Measurements from ENCODE around the gene SNRNP200.

The SNRNP200 gene

DNA sequence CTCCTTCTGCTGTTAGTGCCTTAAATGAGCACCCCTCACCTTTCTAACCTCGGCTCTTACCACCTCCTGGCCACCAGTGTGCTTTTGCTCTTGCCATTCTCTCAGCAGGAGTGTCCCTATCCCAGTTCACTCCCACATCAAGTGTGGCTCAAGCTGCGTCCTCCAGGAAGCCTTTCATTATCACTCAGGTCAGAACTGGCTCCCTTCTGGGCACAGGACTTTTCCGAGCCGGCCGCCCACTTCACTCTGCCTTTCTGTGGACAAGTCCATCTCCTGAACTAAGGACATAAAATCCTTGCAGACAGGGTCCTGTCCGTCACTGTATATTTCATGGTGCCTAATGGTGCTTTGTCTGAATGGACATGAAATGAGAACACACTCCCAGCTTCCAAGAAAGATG is 55.2 kb downstream of the SNRNP200 start:
- DNase-seq, result no peak

DNA sequence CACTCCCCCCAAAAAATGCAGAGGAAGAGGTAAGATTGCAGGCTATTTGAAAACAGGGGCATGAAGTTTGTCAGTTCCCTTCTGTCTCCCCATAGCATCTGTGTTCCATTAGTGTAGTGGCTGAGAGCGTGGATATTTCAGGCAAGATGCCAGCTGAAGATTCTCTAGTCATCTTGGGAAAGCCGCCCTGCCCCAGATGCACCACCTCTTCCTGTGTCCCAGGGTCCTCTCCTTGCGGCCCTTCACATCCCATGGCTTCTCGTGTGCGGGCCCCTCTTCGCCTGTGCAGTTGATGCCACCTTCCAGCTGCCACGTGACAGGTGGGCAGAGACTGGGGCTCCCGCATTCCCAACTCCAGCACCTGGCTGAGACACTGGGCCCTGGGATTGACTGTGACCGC is 55.7 kb downstream of the SNRNP200 start:
- no peak for DNase-seq

DNA sequence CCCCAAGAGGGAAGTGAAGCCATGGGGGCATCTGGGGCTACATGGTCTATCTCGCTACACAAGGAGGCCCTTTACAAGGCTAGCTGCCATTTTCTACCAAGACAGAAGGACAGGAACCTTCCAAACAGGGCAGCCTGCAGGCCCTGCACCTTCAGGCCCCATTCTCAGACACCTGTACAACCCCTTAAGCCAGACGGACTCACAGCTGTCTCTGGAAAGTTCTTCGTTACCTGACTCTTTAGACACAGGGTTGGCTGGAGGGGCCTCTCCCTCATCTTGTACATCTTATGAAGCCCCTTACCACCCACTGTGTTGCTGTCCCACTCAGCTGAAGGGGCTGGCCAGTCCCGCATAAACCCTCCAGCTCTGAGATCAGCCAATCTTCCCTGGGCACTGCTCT is 56.7 kb downstream of the SNRNP200 start:
- DNase-seq, result no peak

DNA sequence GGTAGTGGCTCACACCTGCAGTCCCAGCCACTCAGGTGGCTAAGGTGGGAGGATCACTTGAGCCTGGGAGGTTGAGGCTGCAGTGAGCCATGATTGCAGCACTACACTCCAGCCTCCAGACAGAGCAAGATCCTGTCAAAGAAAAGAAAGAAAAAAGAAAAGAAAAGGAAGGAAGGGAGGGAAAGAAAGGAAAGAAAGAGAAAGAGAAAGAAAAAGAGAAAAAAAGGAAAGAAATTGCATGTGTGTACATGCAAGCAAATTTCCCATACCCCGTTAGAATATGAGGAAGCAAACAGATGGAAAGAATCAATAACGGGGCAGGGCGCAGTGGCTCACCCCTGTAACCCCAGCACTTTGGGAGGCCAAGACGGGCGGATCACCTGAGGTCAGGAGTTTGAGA is 57.5 kb downstream of the SNRNP200 start:
- DNase-seq, result no peak

DNA sequence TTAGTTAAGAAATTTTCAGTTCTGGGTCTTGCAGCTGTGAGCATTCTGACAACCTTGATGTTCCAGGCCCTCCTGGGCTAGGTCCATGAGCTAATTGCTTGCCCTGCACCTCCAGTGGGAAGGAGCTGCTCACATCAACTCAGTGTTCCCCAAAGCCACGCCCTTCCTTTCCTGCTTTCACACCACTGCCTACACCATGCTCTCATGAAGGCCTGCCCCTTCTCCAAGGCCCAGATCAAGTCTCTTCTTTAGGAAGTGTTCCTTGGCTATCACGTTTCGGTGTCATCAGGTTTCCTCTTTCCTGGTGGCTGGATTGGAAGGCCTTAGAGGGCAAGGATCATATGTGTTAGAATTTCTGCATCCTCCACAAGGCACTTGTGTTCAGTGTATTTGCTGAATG is 58.3 kb downstream of the SNRNP200 start:
- no peak for DNase-seq

DNA sequence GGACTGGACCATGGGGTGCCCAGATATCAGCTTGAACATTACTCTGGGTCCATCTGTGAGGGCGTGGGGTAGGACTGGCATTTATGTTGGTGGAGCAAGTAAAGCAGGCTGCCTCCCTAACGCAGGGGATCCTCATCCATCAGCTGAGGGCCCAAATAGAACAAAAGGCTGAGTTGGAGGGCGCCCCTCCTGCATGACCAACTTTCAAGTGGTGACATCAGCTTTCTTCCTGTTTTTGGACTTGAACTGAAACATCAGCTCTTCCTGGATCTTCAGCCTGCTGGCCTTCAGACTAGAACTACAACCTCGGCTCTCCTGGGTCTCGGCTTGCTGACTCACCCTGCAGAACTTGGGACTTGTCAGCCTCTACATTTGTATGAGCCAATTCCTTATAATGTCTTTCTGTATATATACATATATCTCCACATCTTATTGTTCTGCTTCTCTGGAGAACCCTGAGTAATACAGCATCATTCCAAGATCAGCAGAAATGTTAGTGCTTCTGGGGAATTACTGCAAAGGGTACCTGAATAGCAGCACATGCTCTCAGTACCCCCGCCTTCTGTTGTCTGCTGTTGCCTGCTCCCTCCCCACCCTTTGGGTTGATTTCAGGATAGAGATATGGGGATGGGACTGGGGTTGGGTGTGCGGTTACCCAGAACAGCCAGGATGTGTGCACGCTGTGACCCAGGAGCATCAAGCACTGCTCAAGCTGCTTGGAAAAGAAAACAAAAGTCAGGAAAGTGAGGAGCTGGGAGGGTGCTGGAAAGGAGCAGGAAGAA is 59.5 kb downstream of the SNRNP200 start:
- DNase-seq, result peak in 1 of 5 donors; percentile 61

DNA sequence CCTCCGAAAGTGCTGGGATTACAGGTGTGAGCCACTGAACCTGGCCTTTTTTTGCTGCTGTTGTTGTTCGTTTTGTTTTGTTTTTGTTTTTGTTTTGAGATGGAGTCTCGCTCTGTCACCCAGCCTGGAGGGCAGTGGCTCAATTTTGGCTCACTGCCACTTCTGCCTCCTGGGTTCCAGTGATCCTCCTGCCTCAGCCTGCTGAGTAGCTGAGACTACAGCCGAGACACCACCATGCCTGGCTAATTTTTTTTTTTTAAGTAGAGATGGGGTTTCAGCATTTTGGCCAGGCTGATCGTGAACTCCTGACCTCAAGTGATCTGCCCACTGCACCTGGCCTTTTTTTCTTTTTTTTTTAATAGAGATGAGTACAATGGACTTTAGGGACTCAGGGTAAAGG is 61.5 kb downstream of the SNRNP200 start:
- no peak for DNase-seq

DNA sequence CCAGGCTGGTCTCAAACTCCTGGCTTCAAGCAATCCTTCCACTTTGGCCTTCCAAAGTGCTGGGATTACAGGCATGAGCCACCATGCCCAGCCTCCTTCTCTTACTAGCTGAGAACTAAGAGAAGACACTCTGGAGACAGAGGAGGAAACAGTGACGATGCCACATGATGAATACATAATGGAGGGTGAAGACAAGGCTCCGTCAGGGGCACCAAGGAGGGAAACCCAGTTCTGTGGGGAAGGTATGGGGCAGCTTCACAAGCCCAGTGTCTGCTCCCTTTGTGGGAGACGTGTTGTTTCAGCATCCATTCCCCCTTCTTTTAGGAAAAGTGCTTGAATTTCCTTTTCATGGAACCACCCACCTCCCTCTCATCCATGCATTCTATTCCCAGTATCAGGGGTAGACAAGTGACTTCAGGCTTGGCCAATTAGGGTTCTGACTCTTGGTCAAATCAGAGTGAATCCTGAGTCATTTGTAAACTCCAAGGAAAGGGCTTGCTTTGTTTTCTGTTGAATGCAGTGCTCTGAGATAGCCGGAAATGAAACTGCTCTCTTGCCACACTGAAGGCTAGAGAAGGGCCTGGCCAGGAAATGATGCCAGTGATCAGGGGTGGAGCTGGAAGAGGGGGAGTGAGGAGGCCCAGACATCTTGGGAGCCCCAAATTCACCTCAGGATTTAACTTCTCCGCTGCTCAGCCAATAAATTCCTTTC is 63.3 kb downstream of the SNRNP200 start:
- DNase-seq, result peak in 4 of 5 donors; percentile 19 to 90 (median 36)

DNA sequence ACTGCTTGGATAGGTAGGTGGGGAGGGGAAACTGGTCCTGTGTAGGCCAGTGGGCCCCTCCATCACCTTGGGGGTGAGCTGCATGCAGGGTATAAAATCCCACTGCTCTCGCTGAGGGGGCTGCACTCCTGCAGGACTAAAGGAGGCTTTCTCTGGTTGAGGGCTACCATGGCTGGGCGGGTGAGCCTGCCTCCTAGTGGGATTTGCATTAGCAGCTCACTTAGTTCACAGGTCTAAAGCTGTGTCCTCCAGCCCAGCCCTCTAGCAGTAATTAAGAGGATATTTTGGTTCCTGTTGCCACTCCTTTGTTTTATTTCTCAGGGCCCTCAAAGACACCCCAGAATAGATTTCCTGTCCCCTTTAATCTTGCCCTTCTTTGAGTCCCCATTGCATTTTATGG is 64.1 kb downstream of the SNRNP200 start:
- no peak for DNase-seq

DNA sequence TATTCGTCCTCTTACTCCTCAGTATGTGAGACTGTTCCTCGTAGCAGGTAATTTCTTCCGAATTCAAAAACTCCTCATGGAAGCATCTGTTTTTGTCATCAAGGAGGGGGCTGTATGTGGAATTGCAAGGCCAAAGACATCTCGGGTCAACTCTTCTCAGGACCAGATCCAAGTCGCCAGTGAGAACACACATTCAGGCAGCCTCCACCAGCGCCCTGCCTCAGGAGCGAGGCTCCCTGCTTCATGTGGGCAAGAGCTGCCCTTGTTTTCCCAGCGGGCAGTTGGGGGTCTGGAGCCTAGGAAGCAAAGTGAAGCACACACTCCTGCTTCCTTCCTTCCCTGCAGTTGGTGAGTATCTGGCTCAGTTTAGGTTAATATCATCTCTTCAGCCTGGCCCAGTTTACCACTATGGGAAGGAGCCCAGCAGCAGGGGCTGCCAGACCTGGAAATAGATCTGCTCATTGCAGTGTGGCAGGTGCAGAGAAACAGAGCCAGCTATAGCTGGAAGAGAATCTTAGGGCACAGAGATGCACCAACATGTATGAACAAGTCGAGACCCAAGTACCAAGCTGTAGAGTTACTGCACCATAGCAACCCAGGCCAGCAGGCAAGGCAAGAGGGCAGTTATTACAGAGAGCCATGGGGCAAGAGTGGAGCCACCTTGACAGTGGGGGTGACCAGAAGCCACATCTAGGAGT is 64.9 kb downstream of the SNRNP200 start:
- no peak for DNase-seq

DNA sequence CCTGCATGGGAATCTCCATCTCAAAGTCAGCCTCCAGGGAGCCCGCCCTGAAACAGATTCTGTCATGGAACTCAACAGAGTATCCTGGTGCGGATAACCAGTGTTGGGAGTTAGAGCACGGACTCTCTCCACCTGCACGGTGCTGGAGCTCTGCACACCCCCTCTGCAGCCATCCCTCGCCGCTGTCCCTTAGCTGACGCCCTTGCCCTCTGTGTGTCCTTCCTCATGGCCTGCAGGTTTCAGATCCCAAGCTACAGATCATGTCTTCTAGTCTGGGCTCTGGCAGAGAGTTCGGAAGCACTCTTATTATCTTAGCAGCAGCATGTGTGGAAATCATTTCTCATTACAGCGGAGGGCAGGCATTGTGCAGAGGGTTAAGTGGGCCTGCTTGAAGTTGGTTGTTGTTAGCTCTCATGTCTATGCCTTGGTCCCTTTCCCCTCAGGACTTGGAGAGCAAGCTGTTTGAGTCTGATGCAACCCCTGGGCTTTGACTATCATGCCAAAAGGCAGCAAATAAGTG is 65.5 kb downstream of the SNRNP200 start:
- no peak for DNase-seq

DNA sequence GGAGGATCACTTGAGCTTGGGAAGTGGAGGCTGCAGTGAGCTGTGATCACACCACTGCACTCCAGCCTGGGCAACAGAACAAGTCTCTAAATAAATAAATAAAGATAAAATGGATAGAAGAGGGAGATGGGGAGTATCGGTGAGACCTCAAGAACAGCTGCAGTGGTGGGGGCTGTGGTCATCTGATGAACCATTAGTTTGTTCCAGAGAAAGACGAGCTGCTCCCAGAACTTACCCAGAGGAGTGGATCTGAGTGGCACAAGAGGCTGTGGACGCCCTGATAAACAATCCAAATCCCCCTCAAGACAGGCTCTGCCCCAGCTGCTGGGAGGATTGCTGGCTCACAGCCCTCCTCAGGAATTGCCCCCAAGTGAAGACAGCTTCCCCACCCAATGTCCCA is 66.3 kb downstream of the SNRNP200 start:
- DNase-seq, result no peak

DNA sequence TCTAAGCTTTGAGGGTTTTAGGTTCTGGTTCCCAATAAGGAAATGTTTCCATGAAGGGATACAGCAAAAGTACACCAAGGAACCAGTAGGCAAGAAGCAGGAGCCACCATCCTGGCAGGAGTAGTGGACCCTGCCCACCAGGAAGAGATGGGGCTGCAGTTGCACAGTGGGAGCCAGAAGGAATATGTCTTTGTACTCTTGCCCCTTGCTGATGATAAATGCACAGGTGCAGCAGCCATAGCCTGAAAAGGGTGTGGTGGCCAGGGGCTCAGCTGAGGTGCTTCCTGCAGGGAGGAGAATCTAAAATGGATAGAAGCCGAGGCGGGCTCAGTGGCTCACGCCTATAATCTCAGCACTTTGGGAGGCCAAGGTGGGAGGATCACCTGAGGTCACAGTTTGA is 67.1 kb downstream of the SNRNP200 start:
- no peak for DNase-seq

DNA sequence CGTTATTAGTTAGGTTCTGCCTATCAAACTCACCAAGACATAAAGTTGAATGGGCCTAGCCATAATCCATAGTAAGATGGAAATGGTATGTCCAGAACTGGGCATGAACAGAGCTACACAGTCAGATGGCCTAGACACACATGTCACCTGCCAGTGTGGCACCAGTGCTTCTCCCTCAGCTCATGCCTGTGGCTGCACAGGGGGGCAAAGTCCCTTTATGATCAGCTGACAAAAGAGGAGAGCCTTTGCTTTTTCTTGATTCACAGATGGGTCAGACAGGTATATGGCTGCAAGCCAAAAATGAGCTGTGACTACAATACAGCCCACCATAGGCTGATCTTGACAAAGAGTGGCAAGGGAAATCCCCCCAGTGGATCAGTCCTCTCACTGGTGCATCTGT is 68.5 kb downstream of the SNRNP200 start:
- DNase-seq, result no peak

DNA sequence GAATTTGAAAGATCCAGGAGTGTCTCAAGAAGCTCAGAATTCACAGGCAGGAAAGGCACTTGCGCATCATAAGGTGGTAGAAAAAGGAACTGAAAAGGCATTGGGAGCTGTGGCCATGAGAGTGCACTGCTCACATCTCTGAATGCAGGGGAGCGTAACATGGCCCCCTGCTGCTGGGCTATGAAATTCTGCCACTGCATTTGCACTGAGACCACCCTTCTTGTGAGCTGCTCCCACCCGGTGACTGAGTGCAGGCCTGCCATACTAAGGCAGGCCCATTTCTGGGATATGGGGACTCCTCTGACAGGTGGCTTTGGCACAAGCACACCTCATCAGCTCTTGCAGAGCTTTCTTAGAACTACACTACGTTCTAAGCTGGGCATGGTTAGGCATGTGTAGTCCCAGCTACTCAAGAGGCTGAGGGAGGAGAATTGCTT is 71.4 kb downstream of the SNRNP200 start:
- DNase-seq, result no peak

DNA sequence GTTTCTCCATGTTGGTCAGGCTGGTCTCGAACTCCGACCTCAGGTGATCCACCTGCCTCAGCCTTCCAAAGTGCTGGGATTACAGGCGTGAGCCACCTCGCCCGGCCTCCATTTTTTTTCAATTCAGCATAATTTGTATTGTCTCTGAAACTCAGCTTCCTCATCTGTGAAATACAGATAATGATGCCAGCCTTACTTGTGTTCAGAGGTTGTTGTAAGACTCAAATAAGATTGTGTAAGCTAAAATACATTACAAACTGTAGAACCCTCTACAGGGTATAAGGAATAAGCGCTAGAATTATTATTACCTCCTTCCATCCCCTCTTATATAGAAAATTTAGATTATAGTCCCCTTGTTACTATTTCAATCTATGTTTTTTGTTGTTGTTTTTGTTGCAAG is 71.9 kb downstream of the SNRNP200 start:
- DNase-seq, result no peak

DNA sequence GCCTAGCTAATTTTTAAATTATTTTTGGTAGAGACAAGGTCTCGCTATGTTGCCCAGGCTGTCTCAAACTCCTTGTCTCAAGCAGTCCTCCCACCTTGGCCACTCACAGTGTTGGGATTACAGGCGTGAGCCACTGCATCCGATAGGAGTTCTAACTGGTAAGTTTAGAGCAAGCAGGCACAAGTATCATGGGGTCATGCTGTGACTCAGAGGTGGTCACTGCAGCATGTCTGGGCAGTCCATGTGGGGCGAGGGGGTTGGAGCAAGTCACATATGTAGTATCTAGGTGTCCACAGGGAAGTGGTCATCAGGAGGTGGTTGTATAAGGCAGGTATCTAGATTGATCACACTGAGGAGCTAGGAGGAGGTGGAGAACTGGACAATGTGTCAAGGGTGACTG is 74.0 kb downstream of the SNRNP200 start:
- no peak for DNase-seq

DNA sequence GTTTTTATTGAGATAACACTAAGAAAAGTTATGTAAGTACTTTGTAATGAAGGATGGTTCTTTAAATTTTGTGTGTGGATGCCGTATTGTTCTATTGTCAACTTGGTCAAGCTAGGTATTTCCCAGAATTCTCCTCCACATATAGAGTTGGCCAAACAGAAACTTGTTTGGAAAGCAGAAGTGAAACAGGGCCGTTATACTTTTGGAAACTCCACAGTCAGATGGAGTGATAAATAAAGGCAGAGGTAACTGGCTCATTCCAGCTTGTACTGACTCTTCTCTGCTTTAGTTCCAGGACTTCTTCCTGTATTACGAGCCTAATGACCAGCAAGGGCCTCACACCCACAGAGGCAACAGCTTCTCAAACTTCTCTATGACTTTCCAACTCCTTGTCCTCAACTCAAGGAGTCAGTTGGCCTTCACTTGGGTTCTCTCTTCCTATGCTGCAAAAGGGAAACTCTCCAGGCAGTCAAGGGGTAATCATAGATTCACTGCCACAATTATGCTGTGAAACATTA is 80.3 kb downstream of the SNRNP200 start:
- no peak for DNase-seq

All from T-helper 1 cell (primary cell).